ENCODE results near the gene OSBPL8. TPM values are rescaled to one million over a fixed set of nuclear protein-coding genes. Genes with fewer than 3 reads are reported as not detected.

OSBPL8 gene
- total RNA-seq, 2 experiments from 2014 or later: 25.0 to 61.3 TPM

DNA sequence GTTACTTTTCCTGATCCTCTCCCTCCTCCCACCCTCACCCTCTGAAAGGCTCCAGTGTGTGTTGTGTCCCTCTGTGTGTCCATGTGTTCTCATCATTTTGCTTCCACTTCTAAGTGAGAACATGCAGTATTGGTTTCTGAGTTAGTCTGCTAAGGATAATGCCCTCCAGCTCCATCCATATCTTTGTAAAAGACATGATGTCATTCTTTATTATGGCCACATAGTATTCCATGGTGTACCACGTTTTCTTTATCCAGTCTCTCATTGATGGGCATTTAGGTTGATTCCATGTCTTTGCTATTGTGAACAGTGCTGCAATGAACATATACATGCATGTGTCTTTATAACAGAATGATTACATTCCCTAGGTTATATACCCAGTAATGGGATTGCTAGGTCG is 159.4 kb downstream of the OSBPL8 start:
- intact Hi-C loops (cut with micrococcal nuclease; ENCODE audit: unreplicated experiment): no loop called here
- no TSS peak for BruUV-seq (replicated peaks)
- CTCF ChIA-PET (ENCODE audit: unreplicated experiment): no interaction called here

GRCh38 chr12:76399040-76399439 is 160.5 kb downstream of the OSBPL8 start:
- CTCF ChIA-PET (ENCODE audit: unreplicated experiment): no interaction called here
- Histone ChIP-seq H3K27ac (ENCODE audit: low read depth, low read length, poor library complexity, severe bottlenecking) (no peak overlapping the region), H2AFZ (ENCODE audit: low read length) (no peak overlapping the region), H3K36me3 (ENCODE audit: insufficient read depth, low read length) (peaks cover 11% of the 10 kb centered on the region; the same call in 1 of the 2 replicates), H3K9me2 (ENCODE audit: insufficient read depth, low read length) (no peaks in the 10 kb centered on the region), H3K4me1 (ENCODE audit: insufficient read depth, low read length, poor library complexity, severe bottlenecking) (no peaks in the 10 kb centered on the region), H3K4me3 (ENCODE audit: low read depth, low read length, poor library complexity, severe bottlenecking) (no peak overlapping the region), H3K4me2 (ENCODE audit: low read length) (no peak overlapping the region), H4K20me1 (ENCODE audit: insufficient read depth, low read length) (no peaks in the 10 kb centered on the region), H3K79me2 (ENCODE audit: insufficient read depth, low read depth, low read length) (no peaks in the 10 kb centered on the region), H3K9me3 (ENCODE audit: low read length) (no peaks in the 10 kb centered on the region)
- no TSS peak for BruUV-seq (replicated peaks)
- POLR2A ChIA-PET: no interaction called here
- DNase-seq (ENCODE audit: low spot score): no peak
- no peak for TF ChIP-seq EZH2phosphoT487 (IDR thresholded peaks at IDR 0.05; ENCODE audit: borderline replicate concordance, low read depth, low read length)
- TF ChIP-seq, protein P1, sequence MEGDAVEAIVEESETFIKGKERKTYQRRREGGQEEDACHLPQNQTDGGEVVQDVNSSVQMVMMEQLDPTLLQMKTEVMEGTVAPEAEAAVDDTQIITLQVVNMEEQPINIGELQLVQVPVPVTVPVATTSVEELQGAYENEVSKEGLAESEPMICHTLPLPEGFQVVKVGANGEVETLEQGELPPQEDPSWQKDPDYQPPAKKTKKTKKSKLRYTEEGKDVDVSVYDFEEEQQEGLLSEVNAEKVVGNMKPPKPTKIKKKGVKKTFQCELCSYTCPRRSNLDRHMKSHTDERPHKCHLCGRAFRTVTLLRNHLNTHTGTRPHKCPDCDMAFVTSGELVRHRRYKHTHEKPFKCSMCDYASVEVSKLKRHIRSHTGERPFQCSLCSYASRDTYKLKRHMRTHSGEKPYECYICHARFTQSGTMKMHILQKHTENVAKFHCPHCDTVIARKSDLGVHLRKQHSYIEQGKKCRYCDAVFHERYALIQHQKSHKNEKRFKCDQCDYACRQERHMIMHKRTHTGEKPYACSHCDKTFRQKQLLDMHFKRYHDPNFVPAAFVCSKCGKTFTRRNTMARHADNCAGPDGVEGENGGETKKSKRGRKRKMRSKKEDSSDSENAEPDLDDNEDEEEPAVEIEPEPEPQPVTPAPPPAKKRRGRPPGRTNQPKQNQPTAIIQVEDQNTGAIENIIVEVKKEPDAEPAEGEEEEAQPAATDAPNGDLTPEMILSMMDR (conservative IDR thresholded peaks at IDR 0.05; ENCODE audit: low read length): no peak
- intact Hi-C loops (cut with micrococcal nuclease; ENCODE audit: unreplicated experiment): no loop called here

More for the DNA sequence above, 159.4 kb downstream of the OSBPL8 start:
- no peaks in the 10 kb centered on the region for H3K9me3 ChIP-seq (ENCODE audit: low read length)
- DNase-seq (ENCODE audit: low spot score): no peak
- H3K36me3 ChIP-seq (ENCODE audit: insufficient read depth, low read length): peaks cover 11% of the 10 kb centered on the region; the same call in 1 of the 2 replicates
- no peak for TF ChIP-seq EZH2phosphoT487 (IDR thresholded peaks at IDR 0.05; ENCODE audit: borderline replicate concordance, low read depth, low read length)
- TF ChIP-seq, protein P1 (conservative IDR thresholded peaks at IDR 0.05; ENCODE audit: low read length): no peak
- H3K4me3 ChIP-seq (ENCODE audit: low read depth, low read length, poor library complexity, severe bottlenecking): no peak overlapping the region
- H3K79me2 ChIP-seq (ENCODE audit: insufficient read depth, low read depth, low read length): no peaks in the 10 kb centered on the region
- no peak overlapping the region for H2AFZ ChIP-seq (ENCODE audit: low read length)
- H3K4me2 ChIP-seq (ENCODE audit: low read length): no peak overlapping the region
- POLR2A ChIA-PET: no interaction called here
- H3K4me1 ChIP-seq (ENCODE audit: insufficient read depth, low read length, poor library complexity, severe bottlenecking): no peaks in the 10 kb centered on the region
- no peaks in the 10 kb centered on the region for H4K20me1 ChIP-seq (ENCODE audit: insufficient read depth, low read length)
- H3K9me2 ChIP-seq (ENCODE audit: insufficient read depth, low read length): no peaks in the 10 kb centered on the region
- no peak overlapping the region for H3K27ac ChIP-seq (ENCODE audit: low read depth, low read length, poor library complexity, severe bottlenecking)

- no peak overlapping the region for H3K4me2 ChIP-seq (ENCODE audit: low read length)
- no peak overlapping the region for H2AFZ ChIP-seq (ENCODE audit: low read length)
- ChIA-PET POLR2A (no interaction called here), CTCF (ENCODE audit: unreplicated experiment) (no interaction called here)
- no peaks in the 10 kb centered on the region for H3K9me3 ChIP-seq (ENCODE audit: low read length)
- H3K4me3 ChIP-seq (ENCODE audit: low read depth, low read length, poor library complexity, severe bottlenecking): no peak overlapping the region
- peaks cover 11% of the 10 kb centered on the region; the same call in 1 of the 2 replicates for H3K36me3 ChIP-seq (ENCODE audit: insufficient read depth, low read length)
- no TSS peak for BruUV-seq (replicated peaks)
- no peak overlapping the region for H3K27ac ChIP-seq (ENCODE audit: low read depth, low read length, poor library complexity, severe bottlenecking)
- no peaks in the 10 kb centered on the region for H3K4me1 ChIP-seq (ENCODE audit: insufficient read depth, low read length, poor library complexity, severe bottlenecking)
- H3K79me2 ChIP-seq (ENCODE audit: insufficient read depth, low read depth, low read length): no peaks in the 10 kb centered on the region
- no peak for TF ChIP-seq EZH2phosphoT487 (IDR thresholded peaks at IDR 0.05; ENCODE audit: borderline replicate concordance, low read depth, low read length)
- TF ChIP-seq, protein P1 (conservative IDR thresholded peaks at IDR 0.05; ENCODE audit: low read length): no peak
- no peak for DNase-seq (ENCODE audit: low spot score)
- intact Hi-C loops (cut with micrococcal nuclease; ENCODE audit: unreplicated experiment): no loop called here
- H4K20me1 ChIP-seq (ENCODE audit: insufficient read depth, low read length): no peaks in the 10 kb centered on the region
- H3K9me2 ChIP-seq (ENCODE audit: insufficient read depth, low read length): no peaks in the 10 kb centered on the region
These were observed 161.5 kb downstream of the OSBPL8 start for GRCh38 chr12:76398106-76398505.
